Measurements from ENCODE around the gene CHPF. TPM values are rescaled to one million over a fixed set of nuclear protein-coding genes. Genes with fewer than 3 reads are reported as not detected.
A peak's percentile ranks its signal among the peaks of the same experiment; 100 is the strongest.

CHPF gene
- polyA plus RNA-seq, 10 donors, result 34.4 to 75.8 (median 44.8) TPM

- DNase-seq, result peak in 2 of 3 donors; percentile 36 to 76
These were observed 26.8 kb upstream of the CHPF start for GRCh38 chr2:219570194-219570923.

- no peak for DNase-seq
These were observed 26.0 kb upstream of the CHPF start for GRCh38 chr2:219569635-219570034.

- DNase-seq, result no peak
These were observed 25.4 kb upstream of the CHPF start for GRCh38 chr2:219569041-219569440.

GRCh38 chr2:219567791-219568361 is 24.3 kb upstream of the CHPF start:
- no peak for DNase-seq

GRCh38 chr2:219567131-219567530 is 23.5 kb upstream of the CHPF start:
- no peak for DNase-seq

- no peak for DNase-seq
These were observed 23.0 kb upstream of the CHPF start for GRCh38 chr2:219566640-219567039.

- DNase-seq, result no peak
These were observed 21.8 kb upstream of the CHPF start for GRCh38 chr2:219565130-219566080.

GRCh38 chr2:219563271-219563928 is 19.8 kb upstream of the CHPF start:
- no peak for DNase-seq

- no peak for DNase-seq
These were observed 18.7 kb upstream of the CHPF start for GRCh38 chr2:219562049-219563020.

- no peak for DNase-seq
These were observed 17.8 kb upstream of the CHPF start for GRCh38 chr2:219561179-219562048.

GRCh38 chr2:219560893-219561178 is 17.2 kb upstream of the CHPF start:
- DNase-seq, result no peak

GRCh38 chr2:219560037-219560892 is 16.7 kb upstream of the CHPF start:
- DNase-seq, result no peak

GRCh38 chr2:219559156-219559915 is 15.7 kb upstream of the CHPF start:
- DNase-seq, result no peak

GRCh38 chr2:219557791-219558785 is 14.5 kb upstream of the CHPF start:
- DNase-seq, result no peak

GRCh38 chr2:219557320-219557719 is 13.7 kb upstream of the CHPF start:
- DNase-seq, result no peak

- DNase-seq, result no peak
These were observed 12.8 kb upstream of the CHPF start for GRCh38 chr2:219556413-219556812.

- no peak for DNase-seq
These were observed 12.3 kb upstream of the CHPF start for GRCh38 chr2:219555956-219556355.
